ENCODE data around the gene AUTS2. TPM values are rescaled to one million over a fixed set of nuclear protein-coding genes. Genes with fewer than 3 reads are reported as not detected.
A peak's percentile ranks its signal among the peaks of the same experiment; 100 is the strongest.

Gene AUTS2
- total RNA-seq, 1 donor from 2014 or later, result 94.1 TPM

DNA sequence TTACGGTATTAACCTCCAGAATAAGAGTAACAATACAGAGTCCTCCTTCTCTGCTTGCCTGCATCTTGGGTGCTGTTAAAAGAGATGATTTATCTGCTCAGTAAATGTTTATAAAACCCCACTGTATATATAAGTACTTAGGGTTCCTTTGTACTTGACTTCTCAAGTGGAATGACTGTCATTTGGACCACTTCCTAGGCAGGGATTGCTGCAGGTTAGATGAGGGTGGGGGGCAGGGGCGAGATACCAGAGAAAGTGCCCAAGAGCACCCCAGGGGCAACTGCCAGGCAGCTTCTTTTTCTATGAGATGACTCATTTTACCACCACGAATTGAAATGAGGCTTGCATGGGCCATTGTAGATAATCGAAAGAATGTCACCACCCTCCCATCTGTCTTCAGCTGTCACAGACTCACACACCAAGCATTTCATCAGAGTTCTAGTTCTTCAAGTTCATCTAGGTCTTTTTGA, 1111.8 kb downstream of the AUTS2 start:
- Mint-ChIP-seq H3K27me3 (no peaks in the 10 kb centered on the region), H3K36me3 (peaks cover 31% of the 10 kb centered on the region), H3K4me3 (peak overlapping the region; percentile 57), H3K9me3 (peaks cover 13% of the 10 kb centered on the region), H3K4me1 (ENCODE audit: unreplicated experiment) (peaks cover 46% of the 10 kb centered on the region), H3K27ac (peak overlapping the region; percentile 82)
- TF ChIP-seq, protein P1, sequence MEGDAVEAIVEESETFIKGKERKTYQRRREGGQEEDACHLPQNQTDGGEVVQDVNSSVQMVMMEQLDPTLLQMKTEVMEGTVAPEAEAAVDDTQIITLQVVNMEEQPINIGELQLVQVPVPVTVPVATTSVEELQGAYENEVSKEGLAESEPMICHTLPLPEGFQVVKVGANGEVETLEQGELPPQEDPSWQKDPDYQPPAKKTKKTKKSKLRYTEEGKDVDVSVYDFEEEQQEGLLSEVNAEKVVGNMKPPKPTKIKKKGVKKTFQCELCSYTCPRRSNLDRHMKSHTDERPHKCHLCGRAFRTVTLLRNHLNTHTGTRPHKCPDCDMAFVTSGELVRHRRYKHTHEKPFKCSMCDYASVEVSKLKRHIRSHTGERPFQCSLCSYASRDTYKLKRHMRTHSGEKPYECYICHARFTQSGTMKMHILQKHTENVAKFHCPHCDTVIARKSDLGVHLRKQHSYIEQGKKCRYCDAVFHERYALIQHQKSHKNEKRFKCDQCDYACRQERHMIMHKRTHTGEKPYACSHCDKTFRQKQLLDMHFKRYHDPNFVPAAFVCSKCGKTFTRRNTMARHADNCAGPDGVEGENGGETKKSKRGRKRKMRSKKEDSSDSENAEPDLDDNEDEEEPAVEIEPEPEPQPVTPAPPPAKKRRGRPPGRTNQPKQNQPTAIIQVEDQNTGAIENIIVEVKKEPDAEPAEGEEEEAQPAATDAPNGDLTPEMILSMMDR (conservative IDR thresholded peaks at IDR 0.05), result no peak
- no peak for DNase-seq (ENCODE audit: extremely low spot score, unreplicated experiment)

DNA sequence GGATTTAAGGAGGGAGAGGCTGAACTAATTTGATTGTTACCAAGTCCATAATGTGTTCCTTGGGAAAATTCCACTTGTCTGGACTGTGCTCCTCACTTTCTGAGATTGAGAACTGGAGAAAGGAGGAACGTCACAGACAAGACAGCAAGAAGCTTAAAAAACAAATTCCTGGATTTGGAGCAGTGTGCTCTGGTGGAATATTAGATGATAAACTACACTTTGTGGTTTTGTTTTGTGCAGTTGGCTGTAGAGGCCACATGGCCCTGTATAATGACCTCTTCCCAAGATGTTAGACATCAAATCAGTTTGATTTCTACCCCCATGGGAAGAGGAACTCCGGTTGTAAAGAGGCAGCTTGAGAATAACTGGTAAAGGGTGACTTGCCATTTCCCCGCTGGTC, 1112.4 kb downstream of the AUTS2 start:
- DNase-seq (ENCODE audit: extremely low spot score, unreplicated experiment), result no peak
- Mint-ChIP-seq H3K4me3 (peak overlapping the region; percentile 57), H3K27ac (peak overlapping the region; percentile 82), H3K36me3 (peaks cover 31% of the 10 kb centered on the region), H3K9me3 (peaks cover 14% of the 10 kb centered on the region), H3K4me1 (ENCODE audit: unreplicated experiment) (peaks cover 40% of the 10 kb centered on the region), H3K27me3 (no peaks in the 10 kb centered on the region)
- TF ChIP-seq, protein P1 (conservative IDR thresholded peaks at IDR 0.05), result no peak

DNA sequence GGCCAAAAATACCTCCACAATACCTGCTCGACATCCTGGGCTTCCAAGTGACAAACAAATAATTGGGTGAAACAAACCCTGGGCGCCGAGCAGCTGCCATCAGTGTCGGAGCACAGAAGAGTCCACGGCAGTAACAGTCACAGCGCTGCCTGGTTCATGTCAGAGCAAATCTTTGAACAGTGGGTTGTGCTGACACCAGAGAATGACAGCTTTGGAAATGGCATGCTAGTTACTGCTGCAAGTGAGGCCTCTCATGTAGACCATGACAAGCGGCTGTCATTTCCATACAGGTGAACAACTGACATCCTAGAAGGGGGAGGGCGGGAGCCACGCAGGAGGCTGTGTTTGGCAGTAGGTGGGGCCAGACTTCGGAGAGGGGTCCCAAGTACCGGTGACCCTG, 1113.2 kb downstream of the AUTS2 start:
- TF ChIP-seq, protein P1 (conservative IDR thresholded peaks at IDR 0.05), result no peak
- Mint-ChIP-seq H3K36me3 (peaks cover 26% of the 10 kb centered on the region), H3K27ac (peak overlapping the region; percentile 37), H3K4me1 (ENCODE audit: unreplicated experiment) (peaks cover 33% of the 10 kb centered on the region), H3K27me3 (no peaks in the 10 kb centered on the region), H3K4me3 (peak overlapping the region; percentile 30), H3K9me3 (peaks cover 14% of the 10 kb centered on the region)
- DNase-seq (ENCODE audit: extremely low spot score, unreplicated experiment), result no peak

DNA sequence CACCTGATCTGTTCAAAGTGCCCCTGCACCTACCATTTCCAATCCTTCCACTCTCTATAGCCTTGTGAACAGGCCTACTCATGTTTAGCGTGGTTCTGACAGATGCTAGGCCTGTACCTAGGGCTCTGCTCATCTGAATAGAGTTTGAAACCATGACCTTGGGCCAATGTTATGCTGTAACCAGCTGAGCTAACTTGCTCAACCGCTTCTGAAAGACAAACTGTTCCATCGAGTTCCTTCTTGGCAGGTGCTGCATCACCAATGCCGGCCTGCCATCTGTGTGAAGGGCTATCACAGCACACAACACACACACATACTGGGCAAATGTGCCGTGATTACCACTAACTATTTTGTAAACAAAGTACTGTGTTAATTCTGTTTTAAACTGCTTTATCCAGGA, 1114.7 kb downstream of the AUTS2 start:
- H3K4me1 Mint-ChIP-seq (ENCODE audit: unreplicated experiment), result peaks cover 30% of the 10 kb centered on the region
- H3K4me3 Mint-ChIP-seq, result peak overlapping the region; percentile 26
- TF ChIP-seq, protein P1 (conservative IDR thresholded peaks at IDR 0.05), result no peak
- H3K9me3 Mint-ChIP-seq, result peaks cover 14% of the 10 kb centered on the region
- peak overlapping the region; percentile 54 for H3K27ac Mint-ChIP-seq
- no peak for DNase-seq (ENCODE audit: extremely low spot score, unreplicated experiment)
- H3K27me3 Mint-ChIP-seq, result no peaks in the 10 kb centered on the region
- peaks cover 23% of the 10 kb centered on the region for H3K36me3 Mint-ChIP-seq

DNA sequence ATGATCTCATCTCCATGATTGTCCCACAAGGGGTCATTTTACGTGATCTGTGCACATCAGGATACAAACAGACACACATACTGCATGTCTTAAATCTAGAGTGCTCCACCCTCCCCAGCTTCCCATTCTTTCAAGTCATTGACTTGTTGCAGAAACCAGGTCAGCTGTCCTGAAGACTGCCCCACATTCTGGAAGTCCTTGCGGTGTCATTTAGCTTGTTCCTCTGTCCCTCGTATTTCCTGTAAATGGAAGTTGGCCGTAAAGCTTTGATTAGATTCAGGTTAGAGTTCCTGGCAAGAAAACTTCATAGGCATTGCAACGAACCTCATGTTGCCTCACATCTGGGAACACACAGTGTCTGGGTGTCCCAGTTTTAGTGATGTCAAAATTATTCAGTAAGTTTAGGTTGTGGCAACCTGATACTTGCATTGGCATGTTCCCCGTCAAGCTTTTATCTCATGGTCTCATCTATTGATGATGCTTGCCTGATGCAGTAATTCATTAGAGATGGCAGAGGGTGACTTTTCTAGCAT, 1116.3 kb downstream of the AUTS2 start:
- DNase-seq (ENCODE audit: extremely low spot score, unreplicated experiment), result no peak
- no peak overlapping the region for H3K4me3 Mint-ChIP-seq
- TF ChIP-seq, protein P1 (conservative IDR thresholded peaks at IDR 0.05), result no peak
- H3K27me3 Mint-ChIP-seq, result no peaks in the 10 kb centered on the region
- H3K27ac Mint-ChIP-seq, result no peak overlapping the region
- H3K4me1 Mint-ChIP-seq (ENCODE audit: unreplicated experiment), result peaks cover 34% of the 10 kb centered on the region
- H3K9me3 Mint-ChIP-seq, result peaks cover 14% of the 10 kb centered on the region
- peaks cover 28% of the 10 kb centered on the region for H3K36me3 Mint-ChIP-seq
